ENCODE measurements around the gene CHKA.

The CHKA gene

DNA sequence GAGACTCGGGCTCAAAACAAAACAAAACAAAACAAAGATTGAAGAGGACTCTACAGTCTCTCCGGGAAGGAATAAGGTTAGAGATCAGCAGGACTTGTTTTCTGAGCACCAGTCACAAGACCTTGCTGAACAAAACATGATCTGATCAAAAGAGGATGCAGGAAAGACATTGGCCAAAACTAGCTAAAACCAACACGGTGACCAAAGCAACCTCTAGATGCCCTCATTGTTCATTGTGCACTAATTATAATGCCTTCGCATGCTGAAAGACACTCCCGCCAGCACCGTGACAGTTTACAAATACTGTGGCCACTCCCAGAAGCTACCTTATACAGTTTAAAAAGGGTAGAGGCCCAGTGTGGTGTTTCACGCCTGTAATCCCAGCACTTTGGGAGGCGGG, 15.7 kb upstream of the CHKA start:
- H3K9me2 ChIP-seq (replicated peaks; ENCODE audit: low read depth, low read length) = no peaks in the 10 kb centered on the region
- H3K4me3 ChIP-seq (ENCODE audit: low read length, poor library complexity, severe bottlenecking) = no peak overlapping the region
- H3K27me3 ChIP-seq (ENCODE audit: insufficient read depth, low read length, poor library complexity, severe bottlenecking) = no peaks in the 10 kb centered on the region
- H3K9me3 ChIP-seq (ENCODE audit: insufficient read depth, low read depth, low read length) = peaks cover 4% of the 10 kb centered on the region; the same call in 1 of the 2 replicates
- TF ChIP-seq, protein P1, sequence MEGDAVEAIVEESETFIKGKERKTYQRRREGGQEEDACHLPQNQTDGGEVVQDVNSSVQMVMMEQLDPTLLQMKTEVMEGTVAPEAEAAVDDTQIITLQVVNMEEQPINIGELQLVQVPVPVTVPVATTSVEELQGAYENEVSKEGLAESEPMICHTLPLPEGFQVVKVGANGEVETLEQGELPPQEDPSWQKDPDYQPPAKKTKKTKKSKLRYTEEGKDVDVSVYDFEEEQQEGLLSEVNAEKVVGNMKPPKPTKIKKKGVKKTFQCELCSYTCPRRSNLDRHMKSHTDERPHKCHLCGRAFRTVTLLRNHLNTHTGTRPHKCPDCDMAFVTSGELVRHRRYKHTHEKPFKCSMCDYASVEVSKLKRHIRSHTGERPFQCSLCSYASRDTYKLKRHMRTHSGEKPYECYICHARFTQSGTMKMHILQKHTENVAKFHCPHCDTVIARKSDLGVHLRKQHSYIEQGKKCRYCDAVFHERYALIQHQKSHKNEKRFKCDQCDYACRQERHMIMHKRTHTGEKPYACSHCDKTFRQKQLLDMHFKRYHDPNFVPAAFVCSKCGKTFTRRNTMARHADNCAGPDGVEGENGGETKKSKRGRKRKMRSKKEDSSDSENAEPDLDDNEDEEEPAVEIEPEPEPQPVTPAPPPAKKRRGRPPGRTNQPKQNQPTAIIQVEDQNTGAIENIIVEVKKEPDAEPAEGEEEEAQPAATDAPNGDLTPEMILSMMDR (conservative IDR thresholded peaks at IDR 0.05; ENCODE audit: low read length) = no peak
- TF ChIP-seq EZH2phosphoT487 (IDR thresholded peaks at IDR 0.05; ENCODE audit: borderline replicate concordance) = no peak
- no peaks in the 10 kb centered on the region for H3K36me3 ChIP-seq (ENCODE audit: insufficient read depth, low read length)
- H3K79me2 ChIP-seq (ENCODE audit: insufficient read depth, low read length) = no peaks in the 10 kb centered on the region
- no peaks in the 10 kb centered on the region for H4K20me1 ChIP-seq (ENCODE audit: insufficient read depth, low read length, poor library complexity, severe bottlenecking)
- H3K9ac ChIP-seq (ENCODE audit: low read depth, low read length, poor library complexity, severe bottlenecking) = no peak overlapping the region
- peaks cover 17% of the 10 kb centered on the region for H3K4me1 ChIP-seq (ENCODE audit: insufficient read depth, low read length, poor library complexity, severe bottlenecking)
- no peaks in the 10 kb centered on the region for H3F3A ChIP-seq (ENCODE audit: low read depth)
- no peak overlapping the region for H2AFZ ChIP-seq (ENCODE audit: low read length)
- H3K4me2 ChIP-seq (ENCODE audit: low read depth, low read length, poor library complexity, severe bottlenecking) = no peak overlapping the region

DNA sequence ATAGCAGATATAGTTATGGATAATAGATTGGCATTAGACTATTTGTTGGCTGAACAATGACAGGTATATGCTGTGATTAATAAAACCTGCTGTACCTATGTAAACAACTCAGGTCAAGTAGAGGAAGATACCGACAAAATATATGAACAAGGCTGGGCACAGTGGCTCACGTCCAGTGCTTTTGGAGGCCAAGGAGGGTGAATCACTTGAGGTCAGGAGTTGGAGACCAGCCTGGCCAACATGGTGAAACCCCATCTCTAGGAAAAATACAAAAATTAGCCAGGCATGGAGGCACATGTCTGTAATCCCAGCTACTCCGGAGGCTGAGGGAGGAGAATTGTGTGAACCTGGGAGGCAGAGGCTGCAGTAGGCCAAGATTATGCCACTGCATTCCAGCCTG, 14.0 kb upstream of the CHKA start:
- H3K36me3 ChIP-seq (ENCODE audit: insufficient read depth, low read length) = no peaks in the 10 kb centered on the region
- H2AFZ ChIP-seq (ENCODE audit: low read length) = no peak overlapping the region
- no peaks in the 10 kb centered on the region for H3K27me3 ChIP-seq (ENCODE audit: insufficient read depth, low read length, poor library complexity, severe bottlenecking)
- H3K4me2 ChIP-seq (ENCODE audit: low read depth, low read length, poor library complexity, severe bottlenecking) = no peak overlapping the region
- no peaks in the 10 kb centered on the region for H3K9me2 ChIP-seq (replicated peaks; ENCODE audit: low read depth, low read length)
- no peak overlapping the region for H3K9ac ChIP-seq (ENCODE audit: low read depth, low read length, poor library complexity, severe bottlenecking)
- no peak for TF ChIP-seq EZH2phosphoT487 (IDR thresholded peaks at IDR 0.05; ENCODE audit: borderline replicate concordance)
- TF ChIP-seq, protein P1 (conservative IDR thresholded peaks at IDR 0.05; ENCODE audit: low read length) = no peak
- H3K4me1 ChIP-seq (ENCODE audit: insufficient read depth, low read length, poor library complexity, severe bottlenecking) = no peaks in the 10 kb centered on the region
- no peaks in the 10 kb centered on the region for H3F3A ChIP-seq (ENCODE audit: low read depth)
- no peak overlapping the region for H3K4me3 ChIP-seq (ENCODE audit: low read length, poor library complexity, severe bottlenecking)
- no peaks in the 10 kb centered on the region for H3K79me2 ChIP-seq (ENCODE audit: insufficient read depth, low read length)
- H3K9me3 ChIP-seq (ENCODE audit: insufficient read depth, low read depth, low read length) = peaks cover 4% of the 10 kb centered on the region; the same call in 1 of the 2 replicates
- H4K20me1 ChIP-seq (ENCODE audit: insufficient read depth, low read length, poor library complexity, severe bottlenecking) = no peaks in the 10 kb centered on the region

DNA sequence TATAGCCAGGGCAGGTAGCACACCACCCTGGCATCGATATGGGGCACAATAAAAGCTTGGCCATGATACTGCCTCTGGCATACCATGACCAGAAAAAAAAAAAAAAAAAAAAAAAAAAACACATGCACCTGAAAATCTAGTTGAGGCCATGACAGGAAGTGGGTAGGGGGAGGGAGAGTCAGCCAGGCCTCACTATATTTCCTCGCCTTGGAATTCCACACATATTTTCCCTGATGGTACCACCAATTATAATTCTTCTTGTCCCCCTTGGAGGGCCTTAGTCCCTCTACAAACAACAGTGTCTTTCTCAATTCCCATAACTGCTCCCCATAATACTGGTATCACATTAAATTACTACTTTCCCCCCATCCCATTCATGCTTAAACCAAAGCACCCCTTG, 12.6 kb upstream of the CHKA start:
- no peak overlapping the region for H3K4me2 ChIP-seq (ENCODE audit: low read depth, low read length, poor library complexity, severe bottlenecking)
- H3K9ac ChIP-seq (ENCODE audit: low read depth, low read length, poor library complexity, severe bottlenecking) = no peak overlapping the region
- H3F3A ChIP-seq (ENCODE audit: low read depth) = no peaks in the 10 kb centered on the region
- H3K36me3 ChIP-seq (ENCODE audit: insufficient read depth, low read length) = no peaks in the 10 kb centered on the region
- H3K9me2 ChIP-seq (replicated peaks; ENCODE audit: low read depth, low read length) = no peaks in the 10 kb centered on the region
- no peak overlapping the region for H2AFZ ChIP-seq (ENCODE audit: low read length)
- no peaks in the 10 kb centered on the region for H3K4me1 ChIP-seq (ENCODE audit: insufficient read depth, low read length, poor library complexity, severe bottlenecking)
- H3K4me3 ChIP-seq (ENCODE audit: low read length, poor library complexity, severe bottlenecking) = no peak overlapping the region
- TF ChIP-seq, protein P1 (conservative IDR thresholded peaks at IDR 0.05; ENCODE audit: low read length) = no peak
- no peaks in the 10 kb centered on the region for H3K79me2 ChIP-seq (ENCODE audit: insufficient read depth, low read length)
- peaks cover 4% of the 10 kb centered on the region; the same call in 1 of the 2 replicates for H3K9me3 ChIP-seq (ENCODE audit: insufficient read depth, low read depth, low read length)
- no peaks in the 10 kb centered on the region for H4K20me1 ChIP-seq (ENCODE audit: insufficient read depth, low read length, poor library complexity, severe bottlenecking)
- no peaks in the 10 kb centered on the region for H3K27me3 ChIP-seq (ENCODE audit: insufficient read depth, low read length, poor library complexity, severe bottlenecking)
